Measurements from ENCODE around the gene FIG4. TPM values are rescaled to one million over a fixed set of nuclear protein-coding genes. Genes with fewer than 3 reads are reported as not detected.
A peak's percentile ranks its signal among the peaks of the same experiment; 100 is the strongest.

Gene FIG4
- polyA plus RNA-seq, 2 of the 4 experiments (the other 2 are of a cell fraction) = 6.2 to 11.2 TPM

GRCh38 chr6:109788687-109789086 is 97.6 kb downstream of the FIG4 start:
- no peaks in the 10 kb centered on the region for H3K9me3 ChIP-seq
- no peak for DNase-seq (ENCODE audit: low read depth in 1 of 2, low spot score in 1 of 2)
- ChIA-PET CTCF (no interaction called here), POLR2A (no interaction called here)
- H3K27ac ChIP-seq = no peak overlapping the region
- ATAC-seq = no peak
- TF ChIP-seq HOXB5 (CRISPR knock-in tag; IDR thresholded peaks at IDR 0.05) (no peak), FOSL2 (IDR thresholded peaks at IDR 0.05) (no peak), FOSL2 (CRISPR knock-in tag; IDR thresholded peaks at IDR 0.05) (no peak), JUN (IDR thresholded peaks at IDR 0.05) (no peak)
- FAIRE-seq = no peak
- no peak overlapping the region for H3K4me3 ChIP-seq
- whole genome bisulfite sequencing (ENCODE audit: missing lambda C conversion rate) = 92% methylated on average over 3 of the region's 3 CpGs
- H3K4me2 ChIP-seq = no peak overlapping the region
- peaks cover 37% of the 10 kb centered on the region for H3K4me1 ChIP-seq

- WGBS (ENCODE audit: missing lambda C conversion rate) = 0% methylated on average over 1 of the region's 1 CpG
- POLR2A ChIA-PET = no interaction called here
- TF ChIP-seq RFX5 (IDR thresholded peaks at IDR 0.05) (no peak), CTCF (IDR thresholded peaks at IDR 0.05) (no peak), POLR2AphosphoS2 (conservative IDR thresholded peaks at IDR 0.05; ENCODE audit: low read length) (no peak), EHMT2 (IDR thresholded peaks at IDR 0.05; ENCODE audit: low read depth) (no peak), FOXS1 (CRISPR knock-in tag; IDR thresholded peaks at IDR 0.05) (no peak), POLR2A (IDR thresholded peaks at IDR 0.05; ENCODE audit: low read length) (no peak), MAX (IDR thresholded peaks at IDR 0.05) (no peak), RARB (CRISPR knock-in tag; IDR thresholded peaks at IDR 0.05) (no peak), SMC3 (IDR thresholded peaks at IDR 0.05) (no peak), MAFK (IDR thresholded peaks at IDR 0.05; ENCODE audit: partially characterized antibody) (no peak), HES2 (IDR thresholded peaks at IDR 0.05) (no peak)
- FAIRE-seq (no peak), ATAC-seq (peak in 1 of 2 experiments; percentile 48; a peak in 2 of 6 replicates), DNase-seq (ENCODE audit: low read depth in 1 of 2, low spot score in 1 of 2) (no peak)
- no peak overlapping the region for H3K27ac ChIP-seq
- H3K4me2 ChIP-seq = peak overlapping the region; percentile 44
- H3K4me3 ChIP-seq = no peak overlapping the region
- H3K4me1 ChIP-seq = peaks cover 47% of the 10 kb centered on the region
- H3K9me3 ChIP-seq = no peaks in the 10 kb centered on the region
- CTCF ChIA-PET = no interaction called here
These were observed 99.0 kb downstream of the FIG4 start for GRCh38 chr6:109790131-109790530.

GRCh38 chr6:109791301-109791700 is 100.2 kb downstream of the FIG4 start:
- ATAC-seq (no peak), DNase-seq (ENCODE audit: low read depth in 1 of 2, low spot score in 1 of 2) (no peak), FAIRE-seq (no peak)
- ChIA-PET POLR2A (no interaction called here), CTCF (no interaction called here)
- Histone ChIP-seq H3K4me3 (no peak overlapping the region), H3K4me1 (peaks cover 47% of the 10 kb centered on the region), H3K9me3 (no peaks in the 10 kb centered on the region), H3K4me2 (no peak overlapping the region), H3K27ac (peak overlapping the region in 1 of 2 experiments; percentile 48; a peak in 1 of 6 replicates)
- 73% methylated on average over 12 of the region's 12 CpGs for WGBS (ENCODE audit: missing lambda C conversion rate)
- no peak for TF ChIP-seq JUN (IDR thresholded peaks at IDR 0.05)
- TF ChIP-seq ATOH8 (CRISPR knock-in tag; IDR thresholded peaks at IDR 0.05; ENCODE audit: low read depth) = no peak
- no peak for TF ChIP-seq CHD4 (IDR thresholded peaks at IDR 0.05; ENCODE audit: borderline replicate concordance)
- no peak for TF ChIP-seq PHF8 (IDR thresholded peaks at IDR 0.05; ENCODE audit: borderline replicate concordance, low read depth)
- no peak for TF ChIP-seq NPAS2 (CRISPR knock-in tag; IDR thresholded peaks at IDR 0.05; ENCODE audit: borderline replicate concordance)
- no peak for TF ChIP-seq MAFK (IDR thresholded peaks at IDR 0.05; ENCODE audit: partially characterized antibody)
- TF ChIP-seq REST (IDR thresholded peaks at IDR 0.05) = no peak
- TF ChIP-seq CBX2 (IDR thresholded peaks at IDR 0.05; ENCODE audit: borderline replicate concordance, low read depth) = no peak
- no peak for TF ChIP-seq CEBPB (IDR thresholded peaks at IDR 0.05)
- TF ChIP-seq SMC3 (IDR thresholded peaks at IDR 0.05) = no peak

Data from A549 (cell line).